HepG2 (cell line): ENCODE results near the gene POLR3K. TPM values are rescaled to one million over a fixed set of nuclear protein-coding genes. Genes with fewer than 3 reads are reported as not detected.

Source experiments
- CBFB ChIP-seq: sonication (generic); formaldehyde crosslinking; IDR thresholded peaks from 2 replicates; pipeline ENCODE4 v1.4.0; 2020; ENCODE audit warnings: missing genetic modification reagents
- CC2D1A ChIP-seq: sonication (generic); formaldehyde crosslinking; IDR thresholded peaks from 2 replicates; pipeline ENCODE4 v1.8.1; 2023; ENCODE audit warnings: mild to moderate bottlenecking, missing genetic modification reagents
- CCDC6 ChIP-seq: sonication (generic); formaldehyde crosslinking; IDR thresholded peaks from 2 replicates; pipeline ENCODE4 v1.8.1; 2022; ENCODE audit warnings: mild to moderate bottlenecking, missing genetic modification reagents, moderate library complexity
- GATA4 ChIP-seq: sonication (generic); IDR thresholded peaks from 2 replicates; pipeline ENCODE4 v1.6.1; 2016; ENCODE audit warnings: antibody characterized with exemption, low read depth, borderline replicate concordance
- KLF15 ChIP-seq: sonication (generic); formaldehyde crosslinking; IDR thresholded peaks from 2 replicates; pipeline ENCODE4 v1.8.1; 2023; ENCODE audit warnings: borderline replicate concordance, mild to moderate bottlenecking, inconsistent platforms, missing genetic modification reagents, mixed read lengths
- NR2C2 ChIP-seq: sonication (generic); formaldehyde crosslinking; IDR thresholded peaks from 2 replicates; pipeline ENCODE4 v1.4.0; 2020; ENCODE audit warnings: missing genetic modification reagents, mild to moderate bottlenecking, moderate library complexity, borderline replicate concordance
- RORA ChIP-seq: sonication (generic); formaldehyde crosslinking; IDR thresholded peaks from 2 replicates; pipeline ENCODE4 v1.5.0; 2020; ENCODE audit warnings: mild to moderate bottlenecking, missing genetic modification reagents, moderate library complexity
- SETDB1 ChIP-seq: sonication (generic); formaldehyde crosslinking; IDR thresholded peaks from 2 replicates; pipeline ENCODE4 v1.5.1; 2020; ENCODE audit warnings: missing genetic modification reagents, mild to moderate bottlenecking, borderline replicate concordance
- SMARCE1 ChIP-seq: fragments of 450-650 bp; IDR thresholded peaks from 2 replicates; pipeline ENCODE4 v1.6.1; 2017; ENCODE audit warnings: borderline replicate concordance
- SRF ChIP-seq: IDR thresholded peaks from 2 replicates; pipeline ENCODE4 v1.6.1; 2011; ENCODE audit warnings: mild to moderate bottlenecking, low read depth, low read length, moderate library complexity
- ZFYVE20 ChIP-seq: sonication (generic); formaldehyde crosslinking; IDR thresholded peaks from 2 replicates; pipeline ENCODE4 v1.8.0; 2023; ENCODE audit warnings: low read depth, mild to moderate bottlenecking, moderate library complexity, missing genetic modification reagents, borderline replicate concordance
- ZMYM4 ChIP-seq: sonication (generic); formaldehyde crosslinking; IDR thresholded peaks from 2 replicates; pipeline ENCODE4 v1.8.1; 2023; ENCODE audit warnings: mild to moderate bottlenecking, missing genetic modification reagents
- ZNF652 ChIP-seq: IDR thresholded peaks from 2 replicates; pipeline ENCODE4 v1.6.1; 2016; ENCODE audit warnings: low read depth, borderline replicate concordance
- ZNF839 ChIP-seq: sonication (generic); formaldehyde crosslinking; IDR thresholded peaks from 2 replicates; pipeline ENCODE4 v1.4.0; 2020; ENCODE audit warnings: missing genetic modification reagents, mild to moderate bottlenecking, borderline replicate concordance
- polyA plus RNA-seq, 8 experiments: library from polyadenylated mRNA; depleted of rRNA in 3 of 8; stranded (reverse) in 7 of 8; unstranded in 1 of 8; fragments of >200 nt; fragmentation: Illumina TruSeq in 4 of 8; extraction: Trizol in 4 of 8; gene quantifications; 2 replicates each; pipeline versions ENCODE4 v1.2.1 to v1.2.3, GENCODE V29; 2011 to 2016; ENCODE audit warnings: low read depth in 4 of 8, missing spikeins in 1 of 8, mixed read lengths in 1 of 8; ENCODE audit not compliant: insufficient read depth in 1 of 8
- total RNA-seq, 5 experiments: library from RNA; depleted of rRNA; stranded (reverse); fragments of >200 nt; fragmentation: Illumina TruSeq; extraction: Trizol; gene quantifications; 2 replicates each; pipeline ENCODE4 v1.2.3, GENCODE V29; 2016; ENCODE audit warnings: low read depth in 1 of 5
- TF ChIP-seq, protein P1 (sequence below), 2 experiments: IDR thresholded peaks; 2 replicates each; pipeline ENCODE4 v1.6.1; 2011 to 2012; ENCODE audit warnings: low read length in 2 of 2, borderline replicate concordance in 1 of 2, low read depth in 1 of 2, mild to moderate bottlenecking in 1 of 2, moderate library complexity in 1 of 2
- TF ChIP-seq, protein P2 (sequence below): IDR thresholded peaks from 2 replicates; pipeline ENCODE4 v1.4.0; 2020; ENCODE audit warnings: mild to moderate bottlenecking, missing genetic modification reagents
- TF ChIP-seq, protein P3 (sequence below): IDR thresholded peaks from 2 replicates; pipeline ENCODE4 v1.6.1; 2016
- TF ChIP-seq, protein P4 (sequence below): sonication (generic); formaldehyde crosslinking; IDR thresholded peaks from 2 replicates; pipeline ENCODE4 v1.4.0; 2020; ENCODE audit warnings: mild to moderate bottlenecking, missing genetic modification reagents

The POLR3K gene
- total and polyA plus RNA-seq, 2 of the 13 experiments (the other 11 are each of a cell fraction or from before 2014, with no cell fraction given): 14.8 to 18.8 TPM

DNA sequence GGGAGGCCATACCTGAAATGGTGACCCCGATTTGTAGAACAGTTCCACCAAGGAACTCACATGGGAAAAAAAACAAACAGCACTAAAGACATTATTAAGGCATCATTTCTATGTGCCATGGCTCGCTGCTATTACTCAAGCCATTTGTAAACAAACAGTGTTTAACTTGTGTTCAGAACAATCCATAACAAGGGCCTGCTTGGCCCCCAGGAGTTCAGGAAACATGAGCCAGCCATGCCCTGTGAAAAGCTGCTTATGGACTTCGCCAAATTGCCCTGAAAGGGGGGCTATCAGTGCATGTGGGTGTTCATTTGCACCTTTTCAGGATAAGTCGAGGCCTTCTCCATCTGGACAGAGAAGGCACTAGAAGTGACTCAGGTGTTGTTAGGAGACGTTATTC lies 8.0 kb downstream of the POLR3K start (continued):
- no peak for TF ChIP-seq SMARCE1
- TF ChIP-seq, protein P1, sequence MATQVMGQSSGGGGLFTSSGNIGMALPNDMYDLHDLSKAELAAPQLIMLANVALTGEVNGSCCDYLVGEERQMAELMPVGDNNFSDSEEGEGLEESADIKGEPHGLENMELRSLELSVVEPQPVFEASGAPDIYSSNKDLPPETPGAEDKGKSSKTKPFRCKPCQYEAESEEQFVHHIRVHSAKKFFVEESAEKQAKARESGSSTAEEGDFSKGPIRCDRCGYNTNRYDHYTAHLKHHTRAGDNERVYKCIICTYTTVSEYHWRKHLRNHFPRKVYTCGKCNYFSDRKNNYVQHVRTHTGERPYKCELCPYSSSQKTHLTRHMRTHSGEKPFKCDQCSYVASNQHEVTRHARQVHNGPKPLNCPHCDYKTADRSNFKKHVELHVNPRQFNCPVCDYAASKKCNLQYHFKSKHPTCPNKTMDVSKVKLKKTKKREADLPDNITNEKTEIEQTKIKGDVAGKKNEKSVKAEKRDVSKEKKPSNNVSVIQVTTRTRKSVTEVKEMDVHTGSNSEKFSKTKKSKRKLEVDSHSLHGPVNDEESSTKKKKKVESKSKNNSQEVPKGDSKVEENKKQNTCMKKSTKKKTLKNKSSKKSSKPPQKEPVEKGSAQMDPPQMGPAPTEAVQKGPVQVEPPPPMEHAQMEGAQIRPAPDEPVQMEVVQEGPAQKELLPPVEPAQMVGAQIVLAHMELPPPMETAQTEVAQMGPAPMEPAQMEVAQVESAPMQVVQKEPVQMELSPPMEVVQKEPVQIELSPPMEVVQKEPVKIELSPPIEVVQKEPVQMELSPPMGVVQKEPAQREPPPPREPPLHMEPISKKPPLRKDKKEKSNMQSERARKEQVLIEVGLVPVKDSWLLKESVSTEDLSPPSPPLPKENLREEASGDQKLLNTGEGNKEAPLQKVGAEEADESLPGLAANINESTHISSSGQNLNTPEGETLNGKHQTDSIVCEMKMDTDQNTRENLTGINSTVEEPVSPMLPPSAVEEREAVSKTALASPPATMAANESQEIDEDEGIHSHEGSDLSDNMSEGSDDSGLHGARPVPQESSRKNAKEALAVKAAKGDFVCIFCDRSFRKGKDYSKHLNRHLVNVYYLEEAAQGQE (IDR thresholded peaks at IDR 0.05; ENCODE audit: borderline replicate concordance in 1 of 2, low read depth in 1 of 2, low read length in 2 of 2): no peak
- TF ChIP-seq RORA: no peak
- TF ChIP-seq KLF15: no peak
- TF ChIP-seq CCDC6: no peak
- no peak for TF ChIP-seq ZNF839
- no peak for TF ChIP-seq ZNF652 (CRISPR knock-in tag)
- TF ChIP-seq ZFYVE20 (CRISPR knock-in tag): no peak
- no peak for TF ChIP-seq CBFB (CRISPR knock-in tag)
- no peak for TF ChIP-seq GATA4
- TF ChIP-seq, protein P2, sequence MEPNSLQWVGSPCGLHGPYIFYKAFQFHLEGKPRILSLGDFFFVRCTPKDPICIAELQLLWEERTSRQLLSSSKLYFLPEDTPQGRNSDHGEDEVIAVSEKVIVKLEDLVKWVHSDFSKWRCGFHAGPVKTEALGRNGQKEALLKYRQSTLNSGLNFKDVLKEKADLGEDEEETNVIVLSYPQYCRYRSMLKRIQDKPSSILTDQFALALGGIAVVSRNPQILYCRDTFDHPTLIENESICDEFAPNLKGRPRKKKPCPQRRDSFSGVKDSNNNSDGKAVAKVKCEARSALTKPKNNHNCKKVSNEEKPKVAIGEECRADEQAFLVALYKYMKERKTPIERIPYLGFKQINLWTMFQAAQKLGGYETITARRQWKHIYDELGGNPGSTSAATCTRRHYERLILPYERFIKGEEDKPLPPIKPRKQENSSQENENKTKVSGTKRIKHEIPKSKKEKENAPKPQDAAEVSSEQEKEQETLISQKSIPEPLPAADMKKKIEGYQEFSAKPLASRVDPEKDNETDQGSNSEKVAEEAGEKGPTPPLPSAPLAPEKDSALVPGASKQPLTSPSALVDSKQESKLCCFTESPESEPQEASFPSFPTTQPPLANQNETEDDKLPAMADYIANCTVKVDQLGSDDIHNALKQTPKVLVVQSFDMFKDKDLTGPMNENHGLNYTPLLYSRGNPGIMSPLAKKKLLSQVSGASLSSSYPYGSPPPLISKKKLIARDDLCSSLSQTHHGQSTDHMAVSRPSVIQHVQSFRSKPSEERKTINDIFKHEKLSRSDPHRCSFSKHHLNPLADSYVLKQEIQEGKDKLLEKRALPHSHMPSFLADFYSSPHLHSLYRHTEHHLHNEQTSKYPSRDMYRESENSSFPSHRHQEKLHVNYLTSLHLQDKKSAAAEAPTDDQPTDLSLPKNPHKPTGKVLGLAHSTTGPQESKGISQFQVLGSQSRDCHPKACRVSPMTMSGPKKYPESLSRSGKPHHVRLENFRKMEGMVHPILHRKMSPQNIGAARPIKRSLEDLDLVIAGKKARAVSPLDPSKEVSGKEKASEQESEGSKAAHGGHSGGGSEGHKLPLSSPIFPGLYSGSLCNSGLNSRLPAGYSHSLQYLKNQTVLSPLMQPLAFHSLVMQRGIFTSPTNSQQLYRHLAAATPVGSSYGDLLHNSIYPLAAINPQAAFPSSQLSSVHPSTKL: peak; percentile 75; the same call in 1 of the 2 replicates
- TF ChIP-seq, protein P3, sequence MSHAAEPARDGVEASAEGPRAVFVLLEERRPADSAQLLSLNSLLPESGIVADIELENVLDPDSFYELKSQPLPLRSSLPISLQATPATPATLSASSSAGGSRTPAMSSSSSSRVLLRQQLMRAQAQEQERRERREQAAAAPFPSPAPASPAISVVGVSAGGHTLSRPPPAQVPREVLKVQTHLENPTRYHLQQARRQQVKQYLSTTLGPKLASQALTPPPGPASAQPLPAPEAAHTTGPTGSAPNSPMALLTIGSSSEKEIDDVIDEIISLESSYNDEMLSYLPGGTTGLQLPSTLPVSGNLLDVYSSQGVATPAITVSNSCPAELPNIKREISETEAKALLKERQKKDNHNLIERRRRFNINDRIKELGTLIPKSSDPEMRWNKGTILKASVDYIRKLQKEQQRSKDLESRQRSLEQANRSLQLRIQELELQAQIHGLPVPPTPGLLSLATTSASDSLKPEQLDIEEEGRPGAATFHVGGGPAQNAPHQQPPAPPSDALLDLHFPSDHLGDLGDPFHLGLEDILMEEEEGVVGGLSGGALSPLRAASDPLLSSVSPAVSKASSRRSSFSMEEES (CRISPR knock-in tag): 0 out of 2 replicates have a peak, but pooled peaks have one; percentile 38
- TF ChIP-seq SRF: no peak
- no peak for TF ChIP-seq NR2C2 (CRISPR knock-in tag)
- peak; percentile 35; the same call in 1 of the 2 replicates for TF ChIP-seq ZMYM4 (CRISPR knock-in tag)
- TF ChIP-seq, protein P4, sequence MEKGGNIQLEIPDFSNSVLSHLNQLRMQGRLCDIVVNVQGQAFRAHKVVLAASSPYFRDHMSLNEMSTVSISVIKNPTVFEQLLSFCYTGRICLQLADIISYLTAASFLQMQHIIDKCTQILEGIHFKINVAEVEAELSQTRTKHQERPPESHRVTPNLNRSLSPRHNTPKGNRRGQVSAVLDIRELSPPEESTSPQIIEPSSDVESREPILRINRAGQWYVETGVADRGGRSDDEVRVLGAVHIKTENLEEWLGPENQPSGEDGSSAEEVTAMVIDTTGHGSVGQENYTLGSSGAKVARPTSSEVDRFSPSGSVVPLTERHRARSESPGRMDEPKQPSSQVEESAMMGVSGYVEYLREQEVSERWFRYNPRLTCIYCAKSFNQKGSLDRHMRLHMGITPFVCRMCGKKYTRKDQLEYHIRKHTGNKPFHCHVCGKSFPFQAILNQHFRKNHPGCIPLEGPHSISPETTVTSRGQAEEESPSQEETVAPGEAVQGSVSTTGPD (CRISPR knock-in tag): no peak
- no peak for TF ChIP-seq SETDB1 (CRISPR knock-in tag)
- no peak for TF ChIP-seq CC2D1A
